Activated effector memory CD4-positive, alpha-beta T cell treated with Interleukin-2 at 50 U/mL for 16 hours (primary cell): ENCODE data around the gene CUBN.
"Not testable (repeated sequence)": the region's sequence is repeated elsewhere in the genome, so short reads cannot be mapped to it uniquely, and the experiment has no call there.

ENCODE experiments used
- DNase-seq: peaks from one replicate; pipeline ENCODE4 v3.0.0-alpha.2; 2020

The CUBN gene

DNA sequence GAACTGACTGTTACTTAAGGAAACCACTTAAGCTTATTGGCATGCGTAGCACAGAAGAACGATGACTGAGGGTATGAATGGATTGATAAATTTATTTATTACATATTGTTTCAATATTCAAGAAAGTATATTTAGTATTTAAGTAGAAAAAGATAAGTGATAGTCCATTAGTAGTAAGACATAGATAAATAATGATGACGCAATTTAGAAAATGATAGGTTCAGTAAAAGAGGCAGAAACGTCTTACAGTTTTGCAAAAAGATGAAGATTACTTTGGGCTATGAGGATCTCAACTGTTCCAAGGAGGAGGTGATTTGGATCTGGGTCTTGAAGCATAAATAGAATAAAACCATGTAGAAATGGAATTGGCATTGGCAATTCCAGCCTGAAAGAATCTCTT is 275.8 kb downstream of the CUBN start:
- no peak for DNase-seq

GRCh38 chr10:16853201-16853600 is 276.4 kb downstream of the CUBN start:
- no peak for DNase-seq

GRCh38 chr10:16852624-16853023 is 277.0 kb downstream of the CUBN start:
- no peak for DNase-seq

GRCh38 chr10:16848562-16849154 is 281.0 kb downstream of the CUBN start:
- no peak for DNase-seq

GRCh38 chr10:16847644-16848043 is 282.0 kb downstream of the CUBN start:
- no peak for DNase-seq

DNA sequence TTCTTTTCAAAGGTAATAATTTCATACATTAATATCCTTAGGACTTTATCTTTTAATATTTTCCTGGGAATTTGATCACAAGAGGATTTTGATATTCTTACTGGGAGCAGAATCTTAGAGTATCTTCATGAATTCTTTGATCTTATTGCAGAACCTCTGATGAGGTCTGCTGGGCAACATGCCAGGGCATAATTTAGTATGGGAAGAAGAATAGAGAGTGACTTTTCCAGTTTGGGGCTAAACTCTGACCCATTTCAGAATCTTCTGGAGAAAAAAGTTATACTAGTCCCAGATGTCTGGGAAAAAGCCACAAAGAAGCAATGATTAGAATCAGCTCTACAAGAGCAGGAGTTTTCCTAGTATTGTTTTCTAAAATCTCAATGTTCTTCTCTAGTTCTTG is 284.4 kb downstream of the CUBN start:
- no peak for DNase-seq

DNA sequence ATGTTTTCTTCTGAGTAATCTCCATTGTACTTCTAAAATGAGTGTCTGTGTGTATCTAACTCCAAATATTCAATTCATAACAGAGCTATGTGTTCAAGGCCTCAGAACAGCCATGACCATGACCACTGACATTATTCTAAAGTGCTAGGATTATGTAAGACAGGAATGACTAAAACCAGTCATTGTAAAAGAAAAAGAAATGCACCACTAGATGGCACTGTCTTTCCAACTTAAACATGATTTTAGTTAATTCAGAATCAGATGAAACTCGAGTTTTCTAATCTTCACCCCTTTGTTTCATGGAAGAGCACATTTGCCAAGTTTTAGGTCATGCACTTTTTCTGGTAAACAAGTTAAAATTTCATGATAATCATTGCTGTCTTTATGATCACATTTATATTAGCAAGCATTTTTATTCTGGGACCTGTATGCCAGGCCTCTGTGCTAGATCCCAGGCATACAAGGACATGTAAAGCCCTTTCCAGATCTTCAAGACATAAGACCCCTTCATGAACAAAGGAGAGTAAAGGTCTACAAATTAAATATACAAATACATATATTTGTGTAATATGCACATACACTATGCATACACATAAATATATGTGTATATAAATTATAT is 286.2 kb downstream of the CUBN start:
- DNase-seq, result no peak

- no peak for DNase-seq
Measured at GRCh38 chr10:16835228-16835627, 294.4 kb downstream of the CUBN start.

DNA sequence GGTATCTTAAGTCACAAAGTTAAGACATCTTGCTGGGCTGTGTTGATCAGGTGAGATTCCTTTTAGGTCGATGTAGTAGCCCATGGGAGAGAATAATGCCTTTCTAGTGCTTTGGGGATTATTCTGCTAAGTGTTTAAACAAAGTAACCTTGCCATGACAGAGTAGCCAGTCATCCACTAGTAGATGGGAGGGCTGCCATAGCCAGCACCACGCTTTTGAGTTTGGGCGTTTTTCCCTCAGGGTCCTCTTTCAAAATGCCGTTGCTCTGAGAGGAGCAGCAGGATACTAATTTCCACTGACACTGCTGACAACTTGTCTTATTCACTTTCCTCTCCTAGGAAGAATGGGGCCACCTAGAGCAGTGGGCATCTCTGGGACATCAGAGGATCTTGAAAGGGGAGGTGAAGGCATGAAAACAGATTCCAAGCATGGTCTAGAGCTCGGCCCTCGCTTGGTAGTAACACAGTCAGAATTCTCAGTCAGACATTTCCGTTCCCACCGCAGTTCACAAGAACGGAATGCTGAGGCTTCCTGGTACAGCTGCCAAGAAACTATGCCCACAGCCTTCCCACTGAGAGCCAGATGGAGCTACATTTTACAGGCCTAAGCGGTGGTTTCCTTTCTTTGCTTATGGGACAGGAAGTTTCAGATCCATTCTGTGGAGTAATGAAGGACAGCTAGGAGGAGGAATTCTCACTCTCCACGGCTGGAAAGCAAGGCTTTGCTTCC is 297.1 kb downstream of the CUBN start:
- DNase-seq, result no peak

DNA sequence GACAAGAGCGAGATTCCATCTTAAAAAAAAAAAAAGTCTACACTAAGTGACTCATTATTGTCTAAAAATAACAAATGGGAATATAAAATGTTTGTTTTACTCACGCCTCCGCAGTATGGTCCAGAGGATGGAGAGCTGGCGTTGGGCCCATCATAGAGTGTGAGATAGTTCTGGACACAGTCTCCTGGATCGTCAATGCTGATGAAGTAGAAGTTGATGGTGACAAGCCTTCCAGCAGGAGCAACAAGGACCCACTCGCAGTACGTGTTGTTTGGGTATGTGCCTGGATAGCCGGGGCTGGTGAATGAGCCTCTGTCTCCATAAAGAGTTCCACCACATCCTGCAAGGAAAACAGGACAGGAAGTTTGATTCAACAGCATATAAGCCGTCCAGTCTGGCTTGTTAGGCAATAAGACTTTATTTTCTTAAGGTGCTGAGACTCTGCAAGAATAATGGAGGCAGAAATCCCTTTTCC is 300.9 kb downstream of the CUBN start:
- no peak for DNase-seq

DNA sequence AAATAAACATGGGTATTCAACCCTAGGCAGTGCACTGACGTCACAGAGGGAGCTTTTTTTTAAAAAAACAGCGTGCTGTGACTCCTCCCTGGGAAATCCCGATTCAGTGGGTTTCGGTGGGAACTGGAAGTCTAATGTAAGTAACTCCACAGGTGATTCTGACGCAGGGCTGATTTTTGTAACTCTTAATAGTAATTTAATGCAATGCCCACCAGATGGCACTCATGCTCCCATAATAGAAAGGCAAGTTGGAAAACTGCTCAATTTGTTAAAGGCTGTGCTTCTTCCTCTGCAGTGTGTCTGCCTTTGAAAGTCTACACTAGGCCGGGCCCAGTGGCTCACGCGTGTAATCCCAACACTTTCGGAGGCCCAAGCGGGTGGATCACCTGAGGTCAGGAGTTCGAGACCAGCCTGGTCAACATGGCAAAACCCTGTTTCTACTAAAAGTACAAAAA is 301.5 kb downstream of the CUBN start:
- peak; percentile 18 for DNase-seq

GRCh38 chr10:16827474-16827873 is 302.1 kb downstream of the CUBN start:
- not testable (repeated sequence) for DNase-seq

- DNase-seq, result no peak
Measured at GRCh38 chr10:16822726-16823360, 306.8 kb downstream of the CUBN start.

- DNase-seq, result no peak
Measured at GRCh38 chr10:16822027-16822426, 307.6 kb downstream of the CUBN start.

DNA sequence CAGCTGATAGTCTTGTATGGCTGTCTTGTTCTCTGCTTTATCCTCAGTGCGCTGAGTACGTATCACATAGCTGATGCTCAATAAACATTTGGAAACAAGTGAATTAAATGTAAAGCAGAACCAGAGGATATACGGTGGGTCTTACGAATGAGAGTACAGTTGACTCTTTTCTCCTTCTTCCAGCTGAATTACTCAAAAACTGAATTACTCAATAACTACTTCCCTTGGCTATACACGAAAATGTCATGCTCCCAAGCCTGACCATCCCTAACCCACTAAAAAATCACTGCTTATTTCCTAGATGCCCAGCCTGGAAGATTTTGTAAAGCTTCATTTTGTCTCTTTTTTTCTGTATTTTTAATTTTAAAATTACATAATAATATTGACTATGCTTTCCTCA is 309.2 kb downstream of the CUBN start:
- no peak for DNase-seq

DNA sequence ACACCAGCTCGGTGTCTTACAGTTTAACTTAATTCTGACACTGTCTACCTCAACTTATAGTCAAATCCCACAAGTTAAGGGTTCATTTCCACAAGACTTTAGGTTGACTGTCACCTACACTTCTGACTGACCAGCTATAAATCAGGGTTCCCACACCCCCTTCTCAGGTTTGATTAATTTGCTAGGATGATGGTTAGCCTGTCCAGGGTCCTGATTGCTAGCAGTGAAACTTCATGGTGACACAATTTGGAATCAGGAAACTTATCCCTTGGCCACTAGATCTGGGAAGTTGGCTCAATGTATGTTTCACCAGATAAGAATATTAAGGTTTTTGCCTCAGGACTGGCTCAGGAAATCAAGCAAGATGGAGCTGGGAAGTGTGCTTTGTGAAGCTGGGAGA is 309.6 kb downstream of the CUBN start:
- no peak for DNase-seq

DNA sequence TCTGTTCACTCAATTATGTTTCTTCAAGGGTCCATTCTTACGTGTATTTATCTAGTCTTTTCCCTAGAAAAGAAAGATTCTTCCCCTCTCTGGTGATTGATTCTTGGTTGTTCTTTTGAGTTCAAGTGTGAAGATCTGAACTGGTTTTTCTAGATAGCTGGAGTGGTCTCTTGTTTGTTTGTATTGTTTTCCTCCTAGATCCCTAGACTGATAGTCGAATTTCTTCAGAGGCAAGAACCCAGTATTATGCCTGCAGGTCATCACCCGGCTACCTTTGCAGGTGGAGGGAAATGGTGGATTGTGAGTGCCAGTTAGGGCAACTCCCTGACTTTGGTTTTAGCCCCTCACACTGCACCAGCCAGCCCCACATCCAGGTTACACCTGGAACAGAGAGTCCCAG is 310.2 kb downstream of the CUBN start:
- no peak for DNase-seq

GRCh38 chr10:16819026-16819425 is 310.6 kb downstream of the CUBN start:
- no peak for DNase-seq

DNA sequence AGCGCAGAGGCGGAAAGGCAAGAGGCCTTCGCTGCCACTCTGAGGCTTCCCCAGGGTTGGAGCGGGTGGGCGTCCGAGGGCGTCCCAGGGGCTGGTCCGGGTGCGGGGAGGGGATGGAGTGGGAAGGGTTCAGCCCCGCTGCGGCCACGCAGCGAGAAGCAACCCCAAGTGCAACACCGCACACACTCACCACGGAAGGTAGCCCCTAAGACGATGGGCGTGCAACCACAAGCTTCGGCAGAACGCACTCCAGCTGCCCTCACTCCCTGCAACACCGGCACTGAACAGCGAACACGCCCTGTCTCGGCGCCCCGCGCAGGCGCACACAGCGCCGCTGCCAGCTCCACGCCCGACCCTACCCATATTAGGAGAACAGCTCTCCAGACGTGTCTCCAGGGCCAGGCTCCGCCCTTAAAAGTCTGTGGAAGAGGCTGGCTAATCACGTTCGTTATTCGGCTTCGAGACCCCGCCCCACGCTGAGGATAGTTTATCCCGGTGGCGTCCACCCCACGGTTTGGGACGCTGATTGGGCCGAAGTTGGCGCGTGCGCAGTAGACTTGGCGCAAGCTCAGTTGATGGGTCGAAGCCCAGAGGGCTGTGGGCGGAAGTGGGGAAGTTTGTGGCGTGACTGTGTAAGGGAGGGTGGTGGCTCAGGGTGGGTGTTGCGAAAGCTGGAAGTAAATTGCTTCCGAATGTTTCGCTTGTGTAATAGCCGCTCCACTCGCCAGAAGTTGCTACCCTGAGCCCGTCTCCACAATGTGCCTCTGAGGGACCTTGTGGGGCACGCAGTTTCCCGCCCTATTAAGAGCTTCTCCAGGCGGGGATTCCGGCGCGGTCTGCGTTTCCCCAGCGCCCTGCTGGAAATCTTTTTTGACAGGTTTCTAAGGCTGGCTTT is 312.2 kb downstream of the CUBN start, which contains the start of gene RSU1:
TSS of gene RSU1 (minus strand) at position 300 of the 895 bp plus-strand sequence. CDS start 343 bp downstream, outside the sequence.
- peak; percentile 100 for DNase-seq

GRCh38 chr10:16816830-16817124 is 312.8 kb downstream of the CUBN start:
- DNase-seq, result no peak

- no peak for DNase-seq
Measured at GRCh38 chr10:16816171-16816570, 313.4 kb downstream of the CUBN start.

DNA sequence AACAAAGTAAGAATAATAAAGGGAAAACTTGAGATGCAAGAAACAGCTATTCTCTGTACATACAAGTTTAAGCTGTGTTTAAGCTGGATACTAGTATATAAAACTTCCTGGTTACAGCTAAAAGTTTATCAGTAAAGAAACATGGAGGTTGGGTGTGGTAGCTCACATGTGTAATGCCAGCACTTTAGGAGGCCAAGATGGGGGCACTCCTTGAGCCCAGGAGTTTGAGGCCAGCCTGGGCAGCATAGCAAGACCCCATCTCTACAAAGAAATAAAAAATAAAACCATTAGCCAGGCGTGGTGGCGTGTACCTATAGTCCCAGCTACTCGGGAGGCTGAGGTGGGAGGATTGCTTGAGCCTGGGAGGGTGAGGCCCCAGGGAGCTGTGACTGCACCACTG is 315.6 kb downstream of the CUBN start:
- no peak for DNase-seq

- no peak for DNase-seq
Measured at GRCh38 chr10:16812676-16813075, 316.9 kb downstream of the CUBN start.
